HepG2 (cell line): Measurements from ENCODE around the gene INPP4B. TPM values are rescaled to one million over a fixed set of nuclear protein-coding genes. Genes with fewer than 3 reads are reported as not detected.

Experiments used
- ATAC-seq: fragments of 200-7000 bp; cut with Tn5 transposase; 3 replicates; pipeline ENCODE4 v1.9.1; 2020; ENCODE audit warnings: mild to moderate bottlenecking, moderate library complexity
- BruUV-seq: library from RNA; stranded (reverse); fragments of 400-500 nt; replicated peaks from 2 replicates; lab custom pipeline; 2021; lab: Mats Ljungman, UMichigan
- CTCF ChIA-PET: fragments of 300-600 bp; formaldehyde crosslinking; extraction: SDS; loops from one replicate; lab custom pipeline; 2021; ENCODE audit warnings: low total read pairs, inconsistent platforms, low intra/inter-chr PET ratio; lab: Yijun Ruan, JAX
- POLR2A ChIA-PET: fragments of 350-600 bp; sonication (Branson Sonifier 250); formaldehyde crosslinking; loops from one replicate; lab custom pipeline; 2020; ENCODE audit warnings: antibody characterized with exemption, inconsistent platforms; lab: Yijun Ruan, JAX
- DNase-seq: peaks from one replicate; pipeline ENCODE4 v3.0.0-alpha.2; 2015; ENCODE audit warnings: low spot score
- FAIRE-seq: peaks from 3 replicates; lab custom pipeline; 2011; peaks lifted over from hg19 to GRCh38; lab: Jason Lieb, UNC
- H2AFZ ChIP-seq: one replicate; pipeline ENCODE4 v1.6.1; 2011; ENCODE audit warnings: low read length, inconsistent platforms
- H3K27ac ChIP-seq: fragments of 300-600 bp; 3 replicates; pipeline ENCODE4 v1.8.0; 2011; ENCODE audit warnings: mixed run types, mild to moderate bottlenecking, mixed read lengths, low read length, inconsistent platforms; ENCODE audit not compliant: insufficient read depth; ENCODE audit errors: extremely low read length
- H3K27me3 ChIP-seq, 2 experiments: fragments of 200-600 bp in 1 of 2; 2 replicates in 1 of 2; 3 replicates in 1 of 2; pipeline versions ENCODE4 v1.6.0 to v1.8.0; 2011; ENCODE audit warnings: low read length in 2 of 2, mild to moderate bottlenecking in 2 of 2, moderate library complexity in 2 of 2, inconsistent platforms in 1 of 2; ENCODE audit not compliant: insufficient read depth in 2 of 2, control insufficient read depth in 1 of 2
- H3K36me3 ChIP-seq, 2 experiments: fragments of 200-600 bp in 1 of 2; replicated peaks in 1 of 2; 2 replicates in 1 of 2; 3 replicates in 1 of 2; pipeline versions ENCODE4 v1.5.1 to v1.8.0; 2011; ENCODE audit warnings: low read length in 2 of 2, inconsistent platforms in 1 of 2; ENCODE audit not compliant: insufficient read depth in 2 of 2, control insufficient read depth in 1 of 2
- H3K4me1 ChIP-seq: 2 replicates; pipeline ENCODE4 v1.5.1; 2012; ENCODE audit warnings: low read length, inconsistent platforms; ENCODE audit not compliant: insufficient read depth
- H3K4me2 ChIP-seq: 2 replicates; pipeline ENCODE4 v1.6.0; 2011; ENCODE audit warnings: low read depth, low read length, inconsistent platforms
- H3K4me3 ChIP-seq, 3 experiments: fragments of 200-600 bp in 1 of 3; sonication (generic), shearing (Covaris generic) in 1 of 3; replicated peaks in 1 of 3; 2 replicates each; pipeline ENCODE4 v1.5.1; 2011 to 2016; ENCODE audit warnings: low read length in 3 of 3, inconsistent platforms in 2 of 3, low read depth in 2 of 3, mild to moderate bottlenecking in 2 of 3, control low read depth in 1 of 3, mixed read lengths in 1 of 3; ENCODE audit not compliant: insufficient read depth in 1 of 3
- H3K79me2 ChIP-seq: one replicate; pipeline ENCODE4 v1.6.1; 2011; ENCODE audit warnings: low read length, inconsistent platforms; ENCODE audit not compliant: insufficient read depth
- H3K9ac ChIP-seq: 2 replicates; pipeline ENCODE4 v1.6.0; 2011; ENCODE audit warnings: mild to moderate bottlenecking, low read depth, low read length, inconsistent platforms; ENCODE audit not compliant: insufficient read depth
- H3K9me3 ChIP-seq: 2 replicates; pipeline ENCODE4 v1.5.1; 2012; ENCODE audit warnings: mild to moderate bottlenecking, low read length
- H4K20me1 ChIP-seq: 2 replicates; pipeline ENCODE4 v1.6.0; 2011; ENCODE audit warnings: inconsistent platforms, mild to moderate bottlenecking, low read length, moderate library complexity; ENCODE audit not compliant: insufficient read depth
- AGO1 ChIP-seq: fragments of 200-400 bp; formaldehyde crosslinking; IDR thresholded peaks from 2 replicates; pipeline ENCODE4 v1.6.1; 2017; ENCODE audit warnings: mild to moderate bottlenecking, low read depth, low read length, moderate library complexity; ENCODE audit not compliant: poor library complexity, severe bottlenecking
- FOSL2 ChIP-seq: sonication (generic); formaldehyde crosslinking; IDR thresholded peaks from 2 replicates; pipeline ENCODE4 v1.4.0; 2020; ENCODE audit warnings: missing genetic modification reagents
- GRHL1 ChIP-seq: sonication (generic); formaldehyde crosslinking; conservative IDR thresholded peaks from 2 replicates; pipeline ENCODE4 v1.8.0; 2022; ENCODE audit warnings: missing genetic modification reagents
- SMARCE1 ChIP-seq: fragments of 450-650 bp; IDR thresholded peaks from 2 replicates; pipeline ENCODE4 v1.6.1; 2017; ENCODE audit warnings: borderline replicate concordance
- ZC3H4 ChIP-seq: sonication (generic); formaldehyde crosslinking; IDR thresholded peaks from 2 replicates; pipeline ENCODE4 v1.4.0; 2020; ENCODE audit warnings: missing genetic modification reagents, borderline replicate concordance
- ZNF225 ChIP-seq: sonication (generic); formaldehyde crosslinking; IDR thresholded peaks from 2 replicates; pipeline ENCODE4 v1.4.0; 2020; ENCODE audit warnings: mild to moderate bottlenecking, missing genetic modification reagents
- WGBS: methylation state at CpG from one replicate; pipeline ENCODE4 v1.1.6; 2017; ENCODE audit warnings: low lambda C conversion rate; 5-methylcytosine and 5-hydroxymethylcytosine counted together
- in situ Hi-C: cut with HindIII; loops from 2 replicates; pipeline ENCODE4 v1.10.0; 2017; ENCODE audit warnings: low pct_unique_long_range_greater_than_20kb; ENCODE audit not compliant: extremely low pct_ligation_motif_present
- intact Hi-C: fragments of 100-400 bp; cut with micrococcal nuclease; formaldehyde crosslinking; loops from one replicate; pipeline ENCODE4 v1.10.0; 2022; ENCODE audit not compliant: unreplicated experiment
- polyA plus RNA-seq, 8 experiments: library from polyadenylated mRNA; depleted of rRNA in 3 of 8; stranded (reverse) in 7 of 8; unstranded in 1 of 8; fragments of >200 nt; fragmentation: Illumina TruSeq in 4 of 8; extraction: Trizol in 4 of 8; gene quantifications; 2 replicates each; pipeline versions ENCODE4 v1.2.1 to v1.2.3, GENCODE V29; 2011 to 2016; ENCODE audit warnings: low read depth in 4 of 8, missing spikeins in 1 of 8, mixed read lengths in 1 of 8; ENCODE audit not compliant: insufficient read depth in 1 of 8
- total RNA-seq, 5 experiments: library from RNA; depleted of rRNA; stranded (reverse); fragments of >200 nt; fragmentation: Illumina TruSeq; extraction: Trizol; gene quantifications; 2 replicates each; pipeline ENCODE4 v1.2.3, GENCODE V29; 2016; ENCODE audit warnings: low read depth in 1 of 5

Gene INPP4B
- total and polyA plus RNA-seq, 2 of the 13 experiments (the other 11 are each of a cell fraction or from before 2014, with no cell fraction given) = not detected

DNA sequence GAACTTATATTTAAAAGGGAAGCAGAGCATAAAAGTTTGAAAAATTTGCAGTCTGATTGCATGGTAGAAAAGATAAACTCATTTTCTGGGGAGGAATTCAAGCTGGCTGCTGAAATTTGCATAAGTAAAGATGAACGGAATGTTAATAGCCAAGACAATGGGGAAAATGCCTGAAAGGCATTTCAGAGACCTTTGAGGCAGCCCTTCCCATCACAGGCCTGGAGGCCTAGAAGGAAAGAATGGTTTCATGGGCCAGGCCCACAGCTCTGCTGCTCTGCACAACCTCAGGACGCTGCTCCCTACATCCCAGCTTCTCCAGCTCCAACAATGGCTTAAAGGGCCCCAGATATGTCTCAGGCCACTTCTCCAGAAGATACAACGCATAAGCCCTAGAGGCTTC, 46.9 kb upstream of the INPP4B start:
- Histone ChIP-seq H2AFZ (no peak overlapping the region), H3K27me3 (no peaks in the 10 kb centered on the region), H3K79me2 (no peaks in the 10 kb centered on the region), H3K36me3 (no peaks in the 10 kb centered on the region), H3K9ac (no peak overlapping the region), H3K4me3 (no peak overlapping the region), H3K27ac (no peak overlapping the region), H4K20me1 (no peaks in the 10 kb centered on the region), H3K4me2 (no peak overlapping the region), H3K4me1 (no peaks in the 10 kb centered on the region), H3K9me3 (peaks cover 19% of the 10 kb centered on the region)
- in situ Hi-C loops (no loop called here), intact Hi-C loops (no loop called here)
- POLR2A ChIA-PET = no interaction called here
- ATAC-seq = no peak
- WGBS = 0% methylated on average over 2 of the region's 3 CpGs
- DNase-seq = no peak
- CTCF ChIA-PET = no interaction called here
- TF ChIP-seq GRHL1 (CRISPR knock-in tag) (no peak), SMARCE1 (no peak), ZC3H4 (CRISPR knock-in tag) (no peak), AGO1 (no peak), ZNF225 (CRISPR knock-in tag) (no peak)
- BruUV-seq = no TSS peak
- FAIRE-seq = no peak

DNA sequence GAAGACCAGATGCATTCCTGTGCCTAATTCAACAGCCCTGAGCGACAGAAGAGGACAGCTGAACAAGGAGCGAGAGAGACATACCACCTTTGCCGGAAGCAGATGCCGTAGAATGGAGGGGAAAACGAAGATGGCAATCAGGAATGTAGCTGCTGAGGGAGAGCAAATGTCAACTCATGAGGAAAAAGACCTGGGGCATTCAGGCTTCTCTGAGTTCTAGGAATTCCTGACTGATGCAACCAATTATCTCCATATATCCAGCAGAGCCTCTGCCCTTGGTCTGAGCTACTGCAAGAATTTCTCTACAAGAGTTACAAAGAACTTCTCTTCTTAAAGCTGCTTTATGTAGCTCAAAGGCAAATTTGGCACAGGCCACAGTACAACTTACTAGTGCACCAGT, 40.5 kb upstream of the INPP4B start:
- WGBS = 50% methylated on average over 5 of the region's 5 CpGs
- H3K27ac ChIP-seq = no peak overlapping the region
- no peak overlapping the region for H2AFZ ChIP-seq
- TF ChIP-seq FOSL2 (CRISPR knock-in tag) = no peak
- H3K4me1 ChIP-seq = no peaks in the 10 kb centered on the region
- in situ Hi-C loops (no loop called here), intact Hi-C loops (no loop called here)
- H3K9me3 ChIP-seq = no peaks in the 10 kb centered on the region
- DNase-seq (no peak), ATAC-seq (no peak), FAIRE-seq (no peak)
- no peaks in the 10 kb centered on the region for H4K20me1 ChIP-seq
- no peak overlapping the region for H3K4me2 ChIP-seq
- H3K27me3 ChIP-seq = no peaks in the 10 kb centered on the region
- no TSS peak for BruUV-seq
- H3K79me2 ChIP-seq = no peaks in the 10 kb centered on the region
- no peak overlapping the region for H3K9ac ChIP-seq
- no peaks in the 10 kb centered on the region for H3K36me3 ChIP-seq
- no peak overlapping the region for H3K4me3 ChIP-seq
- CTCF ChIA-PET = no interaction called here
- POLR2A ChIA-PET = no interaction called here
